ENCODE measurements around the gene FAM187B. TPM values are rescaled to one million over a fixed set of nuclear protein-coding genes. Genes with fewer than 3 reads are reported as not detected.
"Not testable (repeated sequence)": the region's sequence is repeated elsewhere in the genome, so short reads cannot be mapped to it uniquely, and the experiment has no call there.

The FAM187B gene
- polyA plus RNA-seq, 1 donor (not counting 4 experiments of a cell fraction or from before 2014, with no cell fraction given) = not detected

- no peak overlapping the region for H3K4me2 ChIP-seq (ENCODE audit: control insufficient read depth, extremely low read depth, insufficient read depth, low read depth, low read length)
- no peak overlapping the region for H2AFZ ChIP-seq (ENCODE audit: control insufficient read depth, low read length)
- no peaks in the 10 kb centered on the region for H3K4me1 ChIP-seq (ENCODE audit: control insufficient read depth, extremely low read depth, insufficient read depth, low read length)
- no peaks in the 10 kb centered on the region for H4K20me1 ChIP-seq (ENCODE audit: control insufficient read depth, extremely low read depth, insufficient read depth, low read length)
- no peak overlapping the region for H3K9ac ChIP-seq (ENCODE audit: control insufficient read depth, extremely low read depth, insufficient read depth, low read length)
- no peak overlapping the region for H3K27ac ChIP-seq (ENCODE audit: control insufficient read depth, insufficient read depth, low read length)
- H3K27me3 ChIP-seq (ENCODE audit: control insufficient read depth, extremely low read depth, insufficient read depth, low read length) = no peaks in the 10 kb centered on the region
- DNase-seq (ENCODE audit: low read depth, low spot score) (no peak), FAIRE-seq (no peak)
- no peaks in the 10 kb centered on the region for H3K79me2 ChIP-seq (ENCODE audit: control insufficient read depth, insufficient read depth, low read length)
- H3K36me3 ChIP-seq (ENCODE audit: control insufficient read depth in 2 of 2, extremely low read depth in 1 of 2, insufficient read depth in 2 of 2, low read length in 2 of 2) = no peaks in the 10 kb centered on the region
- TF ChIP-seq EZH2 (IDR thresholded peaks at IDR 0.05; ENCODE audit: low read length) = no peak
- TF ChIP-seq, protein P1, sequence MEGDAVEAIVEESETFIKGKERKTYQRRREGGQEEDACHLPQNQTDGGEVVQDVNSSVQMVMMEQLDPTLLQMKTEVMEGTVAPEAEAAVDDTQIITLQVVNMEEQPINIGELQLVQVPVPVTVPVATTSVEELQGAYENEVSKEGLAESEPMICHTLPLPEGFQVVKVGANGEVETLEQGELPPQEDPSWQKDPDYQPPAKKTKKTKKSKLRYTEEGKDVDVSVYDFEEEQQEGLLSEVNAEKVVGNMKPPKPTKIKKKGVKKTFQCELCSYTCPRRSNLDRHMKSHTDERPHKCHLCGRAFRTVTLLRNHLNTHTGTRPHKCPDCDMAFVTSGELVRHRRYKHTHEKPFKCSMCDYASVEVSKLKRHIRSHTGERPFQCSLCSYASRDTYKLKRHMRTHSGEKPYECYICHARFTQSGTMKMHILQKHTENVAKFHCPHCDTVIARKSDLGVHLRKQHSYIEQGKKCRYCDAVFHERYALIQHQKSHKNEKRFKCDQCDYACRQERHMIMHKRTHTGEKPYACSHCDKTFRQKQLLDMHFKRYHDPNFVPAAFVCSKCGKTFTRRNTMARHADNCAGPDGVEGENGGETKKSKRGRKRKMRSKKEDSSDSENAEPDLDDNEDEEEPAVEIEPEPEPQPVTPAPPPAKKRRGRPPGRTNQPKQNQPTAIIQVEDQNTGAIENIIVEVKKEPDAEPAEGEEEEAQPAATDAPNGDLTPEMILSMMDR (optimal IDR thresholded peaks at IDR 0.05 in 1 of 3, IDR thresholded peaks at IDR 0.05 in 1 of 3, conservative IDR thresholded peaks at IDR 0.05 in 1 of 3; ENCODE audit: extremely low read depth in 1 of 3, insufficient read depth in 2 of 3, low read length in 3 of 3) = no peak
- H3K9me1 ChIP-seq (ENCODE audit: control insufficient read depth, extremely low read depth, insufficient read depth, low read length) = no peaks in the 10 kb centered on the region
- H3K4me3 ChIP-seq (ENCODE audit: control insufficient read depth in 2 of 3, extremely low read depth in 1 of 3, insufficient read depth in 2 of 3, low read depth in 1 of 3, low read length in 3 of 3) = no peak overlapping the region
- no peaks in the 10 kb centered on the region for H3K9me3 ChIP-seq (ENCODE audit: control insufficient read depth, low read depth, low read length)
- dilution Hi-C loops (cut with MboI; ENCODE audit: extremely low pct_ligation_motif_present, low sequenced_read_pairs) = no loop called here
Measured at GRCh38 chr19:35240327-35240726, 11.8 kb upstream of the FAM187B start.

GRCh38 chr19:35239597-35239996, 11.1 kb upstream of the FAM187B start:
- H3K79me2 ChIP-seq (ENCODE audit: control insufficient read depth, insufficient read depth, low read length); H3K27me3 ChIP-seq (ENCODE audit: control insufficient read depth, extremely low read depth, insufficient read depth, low read length); H3K9me1 ChIP-seq (ENCODE audit: control insufficient read depth, extremely low read depth, insufficient read depth, low read length); H2AFZ ChIP-seq (ENCODE audit: control insufficient read depth, low read length); H3K27ac ChIP-seq (ENCODE audit: control insufficient read depth, insufficient read depth, low read length); H3K9ac ChIP-seq (ENCODE audit: control insufficient read depth, extremely low read depth, insufficient read depth, low read length); H4K20me1 ChIP-seq (ENCODE audit: control insufficient read depth, extremely low read depth, insufficient read depth, low read length); H3K4me1 ChIP-seq (ENCODE audit: control insufficient read depth, extremely low read depth, insufficient read depth, low read length); H3K36me3 ChIP-seq (ENCODE audit: control insufficient read depth in 2 of 2, extremely low read depth in 1 of 2, insufficient read depth in 2 of 2, low read length in 2 of 2); DNase-seq (ENCODE audit: low read depth, low spot score); H3K4me3 ChIP-seq (ENCODE audit: control insufficient read depth in 2 of 3, extremely low read depth in 1 of 3, insufficient read depth in 2 of 3, low read depth in 1 of 3, low read length in 3 of 3); H3K9me3 ChIP-seq (ENCODE audit: control insufficient read depth, low read depth, low read length); FAIRE-seq; dilution Hi-C loops (cut with MboI; ENCODE audit: extremely low pct_ligation_motif_present, low sequenced_read_pairs); H3K4me2 ChIP-seq (ENCODE audit: control insufficient read depth, extremely low read depth, insufficient read depth, low read depth, low read length): not testable (repeated sequence)

GRCh38 chr19:35236638-35237400, 8.3 kb upstream of the FAM187B start:
- no peak for DNase-seq (ENCODE audit: low read depth, low spot score)
- Histone ChIP-seq H3K4me3 (ENCODE audit: control insufficient read depth in 2 of 3, extremely low read depth in 1 of 3, insufficient read depth in 2 of 3, low read depth in 1 of 3, low read length in 3 of 3) (no peak overlapping the region), H3K9ac (ENCODE audit: control insufficient read depth, extremely low read depth, insufficient read depth, low read length) (no peak overlapping the region), H3K27me3 (ENCODE audit: control insufficient read depth, extremely low read depth, insufficient read depth, low read length) (no peaks in the 10 kb centered on the region), H3K79me2 (ENCODE audit: control insufficient read depth, insufficient read depth, low read length) (no peaks in the 10 kb centered on the region), H3K27ac (ENCODE audit: control insufficient read depth, insufficient read depth, low read length) (no peak overlapping the region), H3K4me2 (ENCODE audit: control insufficient read depth, extremely low read depth, insufficient read depth, low read depth, low read length) (no peak overlapping the region), H3K36me3 (ENCODE audit: control insufficient read depth in 2 of 2, extremely low read depth in 1 of 2, insufficient read depth in 2 of 2, low read length in 2 of 2) (no peaks in the 10 kb centered on the region), H3K4me1 (ENCODE audit: control insufficient read depth, extremely low read depth, insufficient read depth, low read length) (no peaks in the 10 kb centered on the region), H3K9me3 (ENCODE audit: control insufficient read depth, low read depth, low read length) (no peaks in the 10 kb centered on the region), H2AFZ (ENCODE audit: control insufficient read depth, low read length) (no peak overlapping the region), H4K20me1 (ENCODE audit: control insufficient read depth, extremely low read depth, insufficient read depth, low read length) (no peaks in the 10 kb centered on the region), H3K9me1 (ENCODE audit: control insufficient read depth, extremely low read depth, insufficient read depth, low read length) (no peaks in the 10 kb centered on the region)
- no peak for TF ChIP-seq EZH2 (IDR thresholded peaks at IDR 0.05; ENCODE audit: low read length)
- TF ChIP-seq, protein P1 (optimal IDR thresholded peaks at IDR 0.05 in 1 of 3, IDR thresholded peaks at IDR 0.05 in 1 of 3, conservative IDR thresholded peaks at IDR 0.05 in 1 of 3; ENCODE audit: extremely low read depth in 1 of 3, insufficient read depth in 2 of 3, low read length in 3 of 3) = peak in 2 of 3 experiments; percentile 37 to 45
- no peak for FAIRE-seq
- dilution Hi-C loops (cut with MboI; ENCODE audit: extremely low pct_ligation_motif_present, low sequenced_read_pairs) = no loop called here
